HG03378 (cell line): ENCODE data around the gene CAMK2A.

Source experiments
- ATAC-seq: cut with Tn5 transposase; IDR thresholded peaks from one replicate; pipeline ENCODE4 v1.9.1; 2021; ENCODE audit warnings: mild to moderate bottlenecking, moderate library complexity; ENCODE audit not compliant: unreplicated experiment

CAMK2A gene

DNA sequence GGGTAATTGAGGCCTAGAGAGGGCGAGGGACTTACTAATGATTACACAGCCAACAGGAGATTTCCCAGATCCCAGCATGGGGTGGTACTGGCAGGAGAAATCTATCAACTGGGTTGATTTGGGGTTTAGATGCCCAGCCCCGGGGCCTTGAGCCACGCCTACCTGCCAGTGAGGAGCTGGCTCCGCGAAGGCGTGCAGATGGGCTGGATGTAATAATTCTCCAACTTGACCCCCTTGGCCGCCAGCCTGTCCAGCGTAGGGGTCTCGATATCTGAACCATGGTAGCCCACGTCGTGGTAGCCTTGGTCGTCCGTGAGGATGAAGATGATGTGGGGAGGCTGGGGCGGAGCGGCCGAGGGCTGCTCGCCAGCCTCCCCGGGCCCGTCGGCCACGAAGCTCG lies 12.3 kb upstream of the CAMK2A start:
- no peak for ATAC-seq

GRCh38 chr5:150301170-150301505 lies 11.6 kb upstream of the CAMK2A start:
- no peak for ATAC-seq

GRCh38 chr5:150300496-150301169 lies 11.1 kb upstream of the CAMK2A start:
- ATAC-seq, result no peak

DNA sequence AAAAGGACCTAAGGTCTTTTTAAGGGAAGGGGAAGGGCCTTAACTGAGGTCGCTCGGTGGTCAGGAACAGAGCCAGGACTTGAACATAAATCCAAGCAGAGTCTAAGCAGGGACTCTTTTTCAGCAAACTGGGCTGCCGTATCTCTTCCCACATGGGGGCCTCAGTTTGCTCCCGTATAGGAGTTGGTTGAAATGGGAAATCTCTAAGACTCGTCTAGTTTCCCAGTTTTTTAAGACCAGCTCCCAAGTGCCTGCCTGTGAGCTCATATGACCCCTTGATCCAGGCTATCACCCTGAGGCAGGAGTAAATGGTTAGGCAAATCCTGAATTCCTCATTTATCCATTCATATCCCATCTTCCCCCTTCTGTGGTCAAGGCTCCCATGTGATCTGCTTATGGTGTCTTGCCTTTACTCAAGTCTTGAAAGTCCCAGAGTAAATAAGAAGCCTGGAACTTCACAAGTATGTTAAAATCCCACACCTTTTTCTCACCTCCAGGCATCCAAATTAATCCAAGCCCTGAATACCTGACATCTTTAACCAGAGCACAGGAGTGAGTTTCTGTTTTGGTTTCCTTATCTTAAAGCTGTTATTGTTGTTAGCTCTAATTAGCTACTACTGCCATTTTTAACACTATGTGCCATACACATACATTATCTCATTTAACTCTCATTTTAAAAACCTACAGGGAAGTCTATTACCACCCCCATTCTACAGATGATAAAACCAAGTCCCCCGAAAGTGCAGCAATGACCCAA lies 10.2 kb upstream of the CAMK2A start:
- ATAC-seq, result no peak

DNA sequence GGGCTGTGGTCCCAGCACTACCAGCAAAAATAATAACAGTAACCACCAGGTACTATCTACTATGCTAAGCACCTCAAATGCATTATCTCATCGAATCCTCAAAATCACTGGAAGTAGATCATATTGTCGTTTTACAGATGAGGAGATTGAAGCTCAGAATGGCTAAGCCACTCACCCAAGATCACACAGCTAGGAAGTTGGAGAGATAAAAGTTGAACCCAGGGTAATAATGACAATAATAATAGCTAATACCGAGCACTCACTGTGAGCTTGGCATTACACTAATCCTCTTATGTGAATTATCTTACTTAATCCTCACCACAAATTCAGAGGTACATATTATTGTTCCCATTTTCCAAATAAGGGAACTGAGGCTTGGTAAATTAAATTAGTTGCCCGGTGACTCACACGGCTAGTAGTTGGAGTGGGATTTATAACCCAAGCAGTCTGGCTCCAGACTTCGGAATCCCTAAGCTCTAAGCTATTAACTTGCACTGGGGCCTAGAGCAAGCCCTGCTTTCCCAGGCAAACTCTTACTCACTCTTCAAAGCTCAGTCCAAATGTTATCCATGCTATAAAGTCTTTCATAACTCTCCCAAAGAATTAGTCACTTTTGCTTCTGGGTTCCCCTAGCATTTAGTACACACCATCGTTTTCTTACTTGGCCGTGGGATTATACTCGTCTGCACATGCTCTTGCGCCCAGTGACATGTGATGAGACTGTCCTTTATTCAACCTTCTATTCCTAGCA lies 9.3 kb upstream of the CAMK2A start:
- ATAC-seq, result no peak

DNA sequence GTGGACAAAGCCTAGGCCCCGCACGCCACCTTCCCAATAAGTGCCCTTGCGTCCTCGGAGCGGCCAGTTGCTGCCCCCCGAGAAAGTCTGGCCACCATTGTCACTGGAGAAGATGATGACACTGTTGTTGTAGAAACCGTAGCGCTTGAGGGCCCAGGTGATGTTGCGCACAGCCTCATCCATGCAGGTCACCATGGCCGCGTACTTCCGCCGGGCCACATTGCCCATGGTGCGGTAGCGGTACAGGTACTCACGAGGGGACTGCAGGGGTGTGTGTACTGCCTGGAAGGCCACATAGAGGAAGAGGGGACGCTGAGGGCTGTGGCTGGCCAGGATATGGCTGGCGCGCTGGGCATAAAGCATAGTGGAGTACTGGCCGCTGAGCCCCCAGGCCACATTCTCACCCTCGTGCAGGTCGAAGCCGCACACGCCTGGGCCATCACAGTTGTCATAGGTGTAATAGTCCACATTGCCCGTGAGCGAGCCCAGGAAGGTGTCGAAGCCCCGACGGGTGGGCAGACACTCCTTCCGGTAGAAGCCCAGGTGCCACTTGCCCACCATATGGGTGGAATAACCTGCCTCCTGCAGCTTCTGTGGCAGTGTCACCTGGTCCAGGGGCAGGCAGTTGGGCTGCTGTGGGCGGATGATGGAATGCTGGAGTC lies 8.5 kb upstream of the CAMK2A start:
- ATAC-seq, result no peak

GRCh38 chr5:150297236-150297890 lies 7.8 kb upstream of the CAMK2A start:
- no peak for ATAC-seq

- ATAC-seq, result no peak
Measured at GRCh38 chr5:150296496-150296895, 6.9 kb upstream of the CAMK2A start.

- ATAC-seq, result no peak
Measured at GRCh38 chr5:150295741-150296486, 6.3 kb upstream of the CAMK2A start.

GRCh38 chr5:150295172-150295634 lies 5.6 kb upstream of the CAMK2A start:
- ATAC-seq, result no peak

GRCh38 chr5:150294551-150295071 lies 5.0 kb upstream of the CAMK2A start:
- ATAC-seq, result no peak

- ATAC-seq, result no peak
Measured at GRCh38 chr5:150293091-150293941, 3.7 kb upstream of the CAMK2A start.

- ATAC-seq, result no peak
Measured at GRCh38 chr5:150291388-150292385, 2.1 kb upstream of the CAMK2A start.

DNA sequence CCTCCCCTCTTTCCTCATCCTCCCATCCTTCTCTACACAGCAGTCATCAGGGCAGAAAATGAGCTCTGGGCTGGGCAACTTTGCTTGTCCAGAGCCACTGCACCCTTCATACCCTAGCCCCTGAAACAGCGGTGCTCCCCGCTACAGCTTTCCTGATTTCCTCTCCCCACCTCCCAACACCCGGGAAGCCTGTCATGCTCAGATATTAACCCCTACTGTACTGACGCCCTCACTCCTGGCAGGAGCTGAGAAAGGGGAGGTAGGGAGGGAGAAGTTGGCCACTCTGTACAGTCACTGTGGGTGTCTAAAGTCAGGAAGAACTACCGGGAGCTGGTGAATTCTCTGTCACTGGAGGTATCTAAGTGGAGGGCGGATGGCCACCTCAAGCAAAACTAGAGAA lies 782 bp downstream of the CAMK2A start:
- ATAC-seq, result no peak

- no peak for ATAC-seq
Measured at GRCh38 chr5:150288361-150288760, 1.2 kb downstream of the CAMK2A start.

DNA sequence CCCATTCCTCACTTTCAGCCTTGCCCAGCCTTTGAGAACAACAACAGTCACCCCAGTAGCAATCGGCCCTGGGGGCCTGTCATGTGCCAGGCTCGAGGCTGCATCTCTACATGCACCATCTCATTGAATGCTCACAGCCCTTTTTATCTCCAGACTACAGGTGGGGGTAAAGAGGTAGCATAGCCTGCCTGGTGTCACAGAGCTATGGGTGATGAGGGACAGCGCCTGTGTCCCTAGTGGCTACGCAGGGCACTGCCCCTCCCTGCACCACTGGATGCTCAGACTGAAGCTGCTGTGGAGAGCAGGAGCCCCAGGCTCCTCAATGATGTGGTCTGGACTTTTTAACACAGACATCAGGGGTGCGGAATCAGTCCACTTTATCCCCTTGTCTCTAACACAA lies 2.8 kb downstream of the CAMK2A start:
- no peak for ATAC-seq

DNA sequence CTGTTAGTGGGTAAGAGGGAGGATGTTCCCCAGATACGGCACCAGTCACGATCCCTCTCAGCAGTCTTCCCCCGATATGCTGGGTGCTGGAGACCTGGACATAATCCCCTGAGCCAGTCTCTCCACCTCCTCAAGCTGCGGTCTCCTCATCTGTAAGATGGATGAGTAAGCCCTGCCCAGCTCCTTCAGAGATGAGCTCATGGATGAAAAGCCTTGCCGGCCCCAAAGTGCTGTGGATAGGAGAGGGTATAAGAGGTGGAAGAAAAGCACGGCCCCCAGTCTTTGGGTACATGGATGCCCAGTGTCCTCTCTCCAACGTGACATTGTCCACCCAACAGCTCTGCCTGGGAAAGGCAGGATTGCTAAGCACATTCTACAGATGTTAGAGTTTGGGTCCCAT lies 4.5 kb downstream of the CAMK2A start:
- no peak for ATAC-seq

DNA sequence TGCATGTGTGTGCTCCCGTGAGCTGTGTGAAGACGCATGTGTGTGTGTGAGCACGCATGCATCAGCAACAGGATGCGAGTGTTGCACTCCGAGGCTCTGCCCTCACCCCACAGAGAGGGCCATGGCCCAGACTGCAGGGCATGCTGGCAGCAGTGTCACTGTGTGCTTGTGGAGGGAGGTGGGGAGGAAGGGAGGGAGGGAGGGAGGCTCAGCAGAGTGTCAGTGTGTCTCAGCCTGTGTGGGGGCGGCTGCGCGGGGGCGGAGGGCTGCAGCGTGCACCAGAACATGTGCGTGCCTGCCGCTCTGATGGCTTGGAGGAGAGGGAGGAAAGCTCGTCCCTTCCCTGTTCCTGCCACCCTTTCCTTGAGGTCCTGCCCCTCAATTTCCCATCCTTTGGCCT lies 5.3 kb downstream of the CAMK2A start:
- ATAC-seq, result no peak
